NCI-H187 treated with DMSO at 0.1 percent for 48 hours (cell line): ENCODE data around the gene OSBPL1A.

Experiments used
- DNase-seq: peaks from one replicate; lab custom pipeline; 2025; lab: John Stamatoyannopoulos, UW

Gene OSBPL1A

GRCh38 chr18:24267878-24268277 is 129.7 kb downstream of the OSBPL1A start:
- no peak for DNase-seq

GRCh38 chr18:24266131-24266530 is 131.5 kb downstream of the OSBPL1A start:
- DNase-seq, result no peak

DNA sequence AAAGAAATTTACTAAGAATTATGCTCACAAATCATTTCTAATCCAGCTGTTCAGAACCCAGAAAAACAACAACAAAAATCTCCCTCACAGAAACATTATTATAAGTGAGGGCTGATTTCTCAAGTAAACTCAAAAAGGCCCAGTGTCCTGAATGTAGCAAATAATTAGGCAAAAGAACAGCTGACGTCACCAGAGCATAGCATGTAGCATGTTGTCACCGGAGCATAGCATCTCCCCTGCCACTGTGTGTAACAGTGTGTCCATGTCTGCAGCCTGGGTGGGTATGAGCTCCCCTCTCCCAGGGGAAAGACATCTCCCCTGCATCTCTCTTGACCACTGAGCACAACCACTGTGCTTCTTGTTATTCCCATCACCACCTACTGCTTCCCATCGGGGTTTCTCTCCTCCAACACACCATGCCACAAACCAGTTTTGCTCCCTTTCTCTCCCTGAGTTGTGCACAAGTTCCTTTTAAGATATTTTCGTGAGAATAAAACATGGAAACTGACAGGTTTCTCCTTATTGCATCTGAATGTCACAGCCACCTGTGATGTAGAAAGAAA is 132.0 kb downstream of the OSBPL1A start:
- no peak for DNase-seq

DNA sequence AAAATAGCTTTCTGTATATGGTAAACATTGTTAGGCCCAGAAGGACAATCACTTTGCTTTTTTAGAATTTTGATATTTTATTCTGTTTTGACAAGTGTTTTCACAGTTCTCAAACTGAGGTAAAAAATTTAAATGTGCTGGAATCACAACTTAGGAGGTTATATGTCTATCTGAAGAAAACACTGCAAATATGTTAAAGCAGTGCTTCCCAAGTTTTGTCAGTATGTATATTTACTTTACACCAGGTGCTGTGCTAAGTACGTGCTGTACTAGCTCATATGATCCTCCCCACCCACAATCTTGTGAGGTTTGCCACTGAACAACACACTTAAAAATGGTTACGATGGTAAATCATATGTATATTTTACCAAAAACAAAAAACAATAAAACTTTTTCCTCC is 134.6 kb downstream of the OSBPL1A start:
- DNase-seq, result no peak

DNA sequence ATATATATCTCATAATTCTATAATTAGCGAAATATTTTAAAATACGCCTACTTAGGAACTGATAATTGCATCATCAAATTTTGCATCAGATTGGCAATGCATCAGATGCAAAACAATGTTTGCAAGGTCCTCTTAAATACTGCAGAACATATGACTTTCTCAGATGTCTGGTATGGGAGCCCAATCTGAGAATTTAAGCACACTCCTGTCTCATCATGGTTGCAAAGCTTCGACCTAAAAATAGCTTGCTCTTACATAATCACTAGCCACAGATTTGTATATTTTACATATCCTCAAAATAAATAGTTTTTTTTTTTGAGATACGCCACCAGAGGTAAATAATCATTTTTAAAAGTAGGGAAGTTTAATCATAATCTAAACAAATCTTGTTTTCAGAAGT is 135.5 kb downstream of the OSBPL1A start:
- DNase-seq, result no peak

DNA sequence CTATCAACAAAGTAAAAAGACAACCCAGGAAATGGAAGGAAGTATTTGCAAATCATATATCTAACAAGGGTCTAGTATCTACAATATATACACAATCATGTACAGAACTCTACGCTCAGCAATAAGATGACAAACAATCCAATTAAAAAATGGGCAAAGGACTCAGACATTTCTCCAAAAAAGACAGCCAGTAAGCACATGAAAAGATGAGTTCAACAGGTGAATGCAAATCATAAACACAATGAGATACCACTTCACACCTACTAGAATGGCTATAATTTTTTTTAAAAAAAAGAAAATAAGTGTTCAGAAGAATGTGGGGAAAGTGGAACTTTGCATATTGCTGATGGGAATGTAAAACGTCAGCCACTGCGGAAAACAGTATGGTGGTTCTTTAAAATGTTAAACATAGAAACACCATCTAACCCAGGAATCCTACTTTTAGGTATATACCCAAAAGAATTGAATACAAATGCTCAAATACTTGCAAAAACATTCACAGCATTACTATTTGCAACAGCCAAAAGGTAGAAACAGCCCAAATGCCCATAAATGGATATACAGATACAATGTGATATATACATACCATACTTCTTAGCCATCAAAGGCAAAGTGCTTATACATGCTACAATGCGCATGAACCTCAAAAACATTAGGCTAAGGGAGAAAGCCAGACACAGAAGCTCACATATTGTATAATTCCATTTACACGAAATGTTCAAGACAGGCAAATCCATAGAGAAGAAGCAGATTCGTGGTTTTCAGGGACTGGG is 137.6 kb downstream of the OSBPL1A start:
- no peak for DNase-seq

DNA sequence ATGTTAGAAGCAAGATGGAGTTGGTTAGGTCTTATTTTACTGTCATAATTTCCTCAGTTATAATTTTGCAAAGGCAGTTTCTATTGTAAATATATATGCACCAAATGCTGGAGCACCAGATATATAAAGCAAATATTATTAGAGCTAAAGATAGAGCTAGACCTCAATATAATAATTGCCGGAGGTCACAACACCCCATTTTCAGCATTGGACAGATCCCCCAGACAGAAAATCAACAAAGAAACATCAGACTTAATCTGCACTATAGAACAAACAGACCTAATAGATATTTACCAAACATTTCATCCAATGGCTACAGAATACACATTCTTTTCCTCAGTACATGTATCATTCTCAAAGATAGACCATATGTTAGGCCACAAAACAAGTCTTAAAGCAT is 143.6 kb downstream of the OSBPL1A start:
- no peak for DNase-seq

- DNase-seq, result no peak
Observed at GRCh38 chr18:24249716-24250115, 147.9 kb downstream of the OSBPL1A start.

GRCh38 chr18:24248359-24248758 is 149.3 kb downstream of the OSBPL1A start:
- DNase-seq, result no peak

DNA sequence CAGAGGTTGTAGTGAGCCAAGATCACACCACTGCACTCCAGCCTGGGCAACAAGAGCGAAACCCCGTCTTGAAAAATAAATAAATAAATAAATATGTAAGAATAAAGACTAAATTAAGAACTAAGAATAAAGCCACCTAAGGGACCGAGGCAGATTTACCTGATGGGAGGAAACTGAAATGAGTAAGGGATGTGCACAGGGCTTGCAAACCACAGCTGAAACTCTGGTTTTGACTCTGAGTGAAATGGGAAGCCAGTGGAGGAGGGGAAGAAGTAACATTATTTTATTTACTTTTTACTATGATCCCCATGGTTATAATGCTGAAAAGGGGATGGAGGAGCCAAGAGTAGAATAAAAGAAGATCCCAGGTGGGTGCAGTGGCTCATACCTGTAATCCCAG is 151.5 kb downstream of the OSBPL1A start:
- DNase-seq, result no peak

GRCh38 chr18:24244698-24245097 is 152.9 kb downstream of the OSBPL1A start:
- no peak for DNase-seq

DNA sequence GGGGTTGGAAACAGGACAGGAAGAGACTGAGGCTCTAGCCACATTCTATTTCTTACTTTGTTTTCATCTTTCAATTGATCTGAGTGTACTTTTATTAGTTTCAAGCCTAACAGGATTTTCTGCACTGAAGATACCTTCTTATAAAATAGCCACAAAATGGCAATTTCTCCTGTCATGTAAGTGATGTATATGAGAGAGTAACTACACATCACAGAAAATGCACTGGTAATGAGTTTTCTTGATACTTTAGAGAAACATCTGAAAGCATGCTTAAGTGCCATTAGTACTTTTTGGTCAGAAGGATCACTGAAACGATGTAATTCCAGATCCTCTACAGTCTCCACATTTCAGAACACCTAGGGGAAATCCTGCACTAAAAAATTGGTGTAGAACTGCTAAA is 153.9 kb downstream of the OSBPL1A start:
- no peak for DNase-seq

DNA sequence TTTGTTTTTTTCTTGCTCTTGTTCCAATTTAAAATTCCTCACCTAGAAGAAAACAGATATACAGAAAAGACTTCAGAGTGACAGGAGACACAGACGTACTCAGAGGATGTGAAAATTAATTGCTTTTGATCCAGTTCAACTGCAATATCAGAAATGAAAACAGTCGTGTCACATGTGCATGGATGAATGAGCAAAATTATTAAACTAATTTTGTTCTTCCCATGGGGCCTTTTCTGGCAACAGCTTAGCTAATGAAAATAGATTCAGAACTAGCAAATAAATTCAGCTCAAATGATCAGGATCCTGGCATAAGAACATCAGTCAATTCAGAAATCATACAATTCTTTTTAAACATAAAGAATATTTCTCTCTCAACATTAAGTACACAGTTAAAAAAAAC is 158.3 kb downstream of the OSBPL1A start:
- DNase-seq, result no peak

DNA sequence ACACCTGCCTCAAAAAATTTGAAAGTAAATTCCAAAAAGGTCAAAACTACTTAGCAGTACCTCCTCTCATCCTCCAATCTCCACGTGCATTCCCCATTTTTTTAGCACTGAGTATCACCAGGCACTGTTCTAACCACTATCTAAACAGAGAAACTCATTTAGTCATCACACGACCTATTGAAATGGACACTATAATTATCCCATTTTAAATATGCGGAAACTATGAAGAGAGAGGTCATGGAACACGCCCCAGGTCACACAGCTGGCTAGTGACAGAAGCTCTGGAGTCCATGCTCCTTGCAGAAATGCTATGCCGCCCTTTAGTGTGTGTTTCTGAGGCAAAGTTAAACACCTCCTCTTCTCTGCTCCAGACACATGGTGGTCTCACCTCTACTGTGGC is 159.2 kb downstream of the OSBPL1A start:
- no peak for DNase-seq

- no peak for DNase-seq
Observed at GRCh38 chr18:24234850-24235418, 162.7 kb downstream of the OSBPL1A start.

- DNase-seq, result no peak
Observed at GRCh38 chr18:24234330-24234729, 163.3 kb downstream of the OSBPL1A start.

DNA sequence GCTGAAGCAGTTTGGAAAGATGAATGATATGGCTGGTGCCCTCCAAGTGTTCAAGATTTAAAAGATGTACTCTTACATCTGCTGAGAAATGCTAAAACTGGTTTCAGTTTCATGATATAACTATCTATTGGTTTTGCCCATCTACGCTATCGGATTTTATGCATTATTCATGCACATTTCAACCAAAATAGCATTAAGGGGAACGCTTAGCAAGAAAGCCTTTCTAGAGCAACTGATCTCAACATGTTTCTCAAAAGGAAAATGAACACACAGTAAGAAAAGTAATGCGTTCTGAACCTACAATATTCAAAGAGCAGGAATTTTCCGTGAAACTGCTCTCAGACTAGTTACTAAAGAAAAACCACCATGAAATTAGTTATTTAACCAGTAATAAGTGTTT is 164.8 kb downstream of the OSBPL1A start:
- DNase-seq, result no peak

GRCh38 chr18:24231773-24232735 is 165.6 kb downstream of the OSBPL1A start:
- DNase-seq, result no peak

- DNase-seq, result no peak
Observed at GRCh38 chr18:24230766-24231165, 166.9 kb downstream of the OSBPL1A start.

- no peak for DNase-seq
Observed at GRCh38 chr18:24228667-24229041, 169.0 kb downstream of the OSBPL1A start.

DNA sequence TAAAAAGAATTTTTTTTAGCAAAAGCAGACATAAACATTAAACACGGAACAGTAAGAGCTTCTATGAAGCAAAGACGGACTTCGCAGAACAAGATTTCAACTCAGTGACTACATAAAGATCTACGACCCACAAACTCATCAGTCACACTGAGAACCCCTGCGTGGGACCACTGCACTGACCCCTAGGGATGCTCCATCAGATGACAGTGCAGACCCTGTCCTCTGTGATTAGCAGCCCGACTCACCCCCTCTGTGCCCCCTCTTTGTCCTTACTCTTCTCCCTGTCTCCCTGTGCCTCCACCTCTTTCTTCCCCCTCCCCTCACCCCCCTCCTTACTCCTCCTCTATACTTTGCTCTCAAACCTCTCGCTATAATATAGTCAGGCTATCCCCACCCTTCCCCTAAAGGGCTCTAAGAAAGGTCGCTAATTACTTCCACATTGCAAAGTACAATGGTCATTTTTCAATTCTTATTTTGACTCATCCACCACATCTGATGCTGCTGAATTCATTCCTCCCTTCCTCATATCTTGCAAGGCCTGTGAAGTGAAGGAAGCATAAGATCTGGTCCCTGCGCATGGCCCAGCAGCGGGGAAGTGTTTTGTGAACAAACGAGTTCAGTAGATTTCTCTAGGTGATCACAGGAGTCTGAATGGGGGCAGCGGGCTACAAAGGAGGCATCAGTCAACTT is 169.5 kb downstream of the OSBPL1A start:
- no peak for DNase-seq

GRCh38 chr18:24220318-24220688 is 177.3 kb downstream of the OSBPL1A start:
- no peak for DNase-seq
